HepG2 (cell line): ENCODE measurements around the gene SHROOM1. TPM values are rescaled to one million over a fixed set of nuclear protein-coding genes. Genes with fewer than 3 reads are reported as not detected.

Experiments
- BRD4 ChIP-seq: sonication (generic); formaldehyde crosslinking; IDR thresholded peaks from 2 replicates; pipeline ENCODE4 v1.4.0; 2020; ENCODE audit warnings: missing genetic modification reagents
- DMAP1 ChIP-seq: IDR thresholded peaks from 2 replicates; pipeline ENCODE4 v1.6.1; 2016
- EEA1 ChIP-seq: sonication (generic); formaldehyde crosslinking; IDR thresholded peaks from 2 replicates; pipeline ENCODE4 v1.5.1; 2020; ENCODE audit warnings: mild to moderate bottlenecking, missing genetic modification reagents, borderline replicate concordance
- FOXP1 ChIP-seq, 2 experiments: fragments of 450-650 bp in 1 of 2; IDR thresholded peaks; 2 replicates each; pipeline ENCODE4 v1.6.1; 2017 to 2018; ENCODE audit warnings: antibody characterized with exemption in 1 of 2
- MAFK ChIP-seq, 2 experiments: IDR thresholded peaks in 1 of 2; conservative IDR thresholded peaks in 1 of 2; 2 replicates each; pipeline ENCODE4 v1.6.1; 2011; ENCODE audit warnings: improper control_type of control experiment in 2 of 2, low read length in 2 of 2
- MTA3 ChIP-seq: sonication (generic); formaldehyde crosslinking; IDR thresholded peaks from 2 replicates; pipeline ENCODE4 v1.4.0; 2020; ENCODE audit warnings: missing genetic modification reagents
- NAIF1 ChIP-seq: sonication (generic); formaldehyde crosslinking; IDR thresholded peaks from 2 replicates; pipeline ENCODE4 v1.5.0; 2020; ENCODE audit warnings: mild to moderate bottlenecking, missing genetic modification reagents, borderline replicate concordance
- NBN ChIP-seq: fragments of 450-650 bp; conservative IDR thresholded peaks from 2 replicates; pipeline ENCODE4 v1.6.1; 2017
- NCOA2 ChIP-seq: sonication (generic); formaldehyde crosslinking; IDR thresholded peaks from 2 replicates; pipeline ENCODE4 v1.8.0; 2022; ENCODE audit warnings: inconsistent platforms
- NCOR1 ChIP-seq: fragments of 200-600 bp; sonication (generic); IDR thresholded peaks from 2 replicates; pipeline ENCODE4 v1.7.0; 2017; ENCODE audit warnings: antibody characterized with exemption, low read length, borderline replicate concordance
- PCBP2 ChIP-seq: fragments of 200-400 bp; formaldehyde crosslinking; optimal IDR thresholded peaks from 2 replicates; pipeline ENCODE3; 2018; ENCODE audit warnings: low read length, low read depth; ENCODE audit not compliant: poor library complexity, severe bottlenecking
- PTBP1 ChIP-seq: fragments of 200-400 bp; formaldehyde crosslinking; IDR thresholded peaks from 2 replicates; pipeline ENCODE4 v1.6.1; 2018; ENCODE audit warnings: low read length, low read depth; ENCODE audit not compliant: poor library complexity, severe bottlenecking
- SATB2 ChIP-seq: sonication (generic); formaldehyde crosslinking; IDR thresholded peaks from 2 replicates; pipeline ENCODE4 v1.5.0; 2020; ENCODE audit warnings: missing genetic modification reagents
- SKI ChIP-seq: fragments of 450-650 bp; IDR thresholded peaks from one replicate; pipeline ENCODE4 v1.6.1; 2018; ENCODE audit warnings: mild to moderate bottlenecking; ENCODE audit not compliant: partially characterized antibody
- ZFP36 ChIP-seq: fragments of 150-350 bp; IDR thresholded peaks from 2 replicates; pipeline ENCODE4 v1.6.1; 2018; ENCODE audit warnings: borderline replicate concordance, low read length, low read depth; ENCODE audit not compliant: partially characterized antibody
- ZHX1 ChIP-seq: sonication (generic); formaldehyde crosslinking; IDR thresholded peaks from 2 replicates; pipeline ENCODE4 v1.8.1; 2022; ENCODE audit warnings: low read depth, mild to moderate bottlenecking, missing genetic modification reagents
- ZNF12 ChIP-seq: sonication (generic); formaldehyde crosslinking; IDR thresholded peaks from 2 replicates; pipeline ENCODE4 v1.5.0; 2020; ENCODE audit warnings: missing genetic modification reagents
- ZNF296 ChIP-seq: sonication (generic); formaldehyde crosslinking; conservative IDR thresholded peaks from 2 replicates; pipeline ENCODE4 v1.5.0; 2020; ENCODE audit warnings: mild to moderate bottlenecking, missing genetic modification reagents
- polyA plus RNA-seq, 8 experiments: library from polyadenylated mRNA; depleted of rRNA in 3 of 8; stranded (reverse) in 7 of 8; unstranded in 1 of 8; fragments of >200 nt; fragmentation: Illumina TruSeq in 4 of 8; extraction: Trizol in 4 of 8; gene quantifications; 2 replicates each; pipeline versions ENCODE4 v1.2.1 to v1.2.3, GENCODE V29; 2011 to 2016; ENCODE audit warnings: low read depth in 4 of 8, missing spikeins in 1 of 8, mixed read lengths in 1 of 8; ENCODE audit not compliant: insufficient read depth in 1 of 8
- total RNA-seq, 5 experiments: library from RNA; depleted of rRNA; stranded (reverse); fragments of >200 nt; fragmentation: Illumina TruSeq; extraction: Trizol; gene quantifications; 2 replicates each; pipeline ENCODE4 v1.2.3, GENCODE V29; 2016; ENCODE audit warnings: low read depth in 1 of 5
- TF ChIP-seq, protein P1 (sequence below): sonication (generic); formaldehyde crosslinking; IDR thresholded peaks from 2 replicates; pipeline ENCODE4 v1.9.0; 2021; ENCODE audit warnings: missing genetic modification reagents, borderline replicate concordance
- TF ChIP-seq, protein P2 (sequence below): sonication (generic); formaldehyde crosslinking; IDR thresholded peaks from 2 replicates; pipeline ENCODE4 v1.4.0; 2020; ENCODE audit warnings: missing genetic modification reagents, borderline replicate concordance
- TF ChIP-seq, protein P3 (sequence below): sonication (generic); formaldehyde crosslinking; IDR thresholded peaks from 2 replicates; pipeline ENCODE4 v1.5.0; 2020; ENCODE audit warnings: missing genetic modification reagents
- TF ChIP-seq, protein P4 (sequence below): sonication (generic); formaldehyde crosslinking; conservative IDR thresholded peaks from 2 replicates; pipeline ENCODE4 v1.4.0; 2020; ENCODE audit warnings: missing genetic modification reagents

The SHROOM1 gene
- total and polyA plus RNA-seq, 2 of the 13 experiments (the other 11 are each of a cell fraction or from before 2014, with no cell fraction given) = 18.2 to 25.7 TPM

DNA sequence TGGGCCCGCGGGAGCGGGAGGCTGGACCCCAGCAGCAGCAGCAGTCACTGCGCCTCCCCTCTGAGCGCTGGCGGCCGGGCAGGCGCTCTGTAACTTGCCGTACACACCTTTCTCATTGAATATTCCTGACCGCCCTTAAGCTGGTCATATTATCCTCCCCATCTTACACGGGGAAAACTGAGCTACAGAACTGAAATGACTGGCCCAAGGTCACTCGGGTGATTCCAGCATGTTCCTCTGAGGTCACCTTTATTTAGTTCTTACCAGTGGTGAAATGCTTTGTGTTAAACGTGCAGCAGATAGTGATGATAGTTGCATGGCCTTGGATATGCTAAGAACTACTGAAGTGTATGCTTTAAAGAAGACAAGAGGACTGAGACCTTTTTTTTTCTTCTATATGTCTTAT is 36.6 kb upstream of the SHROOM1 start (continued):
- TF ChIP-seq PTBP1 (no peak), ZFP36 (no peak), DMAP1 (CRISPR knock-in tag) (peak; percentile 7; the same call in 1 of the 2 replicates), NCOR1 (no peak), SATB2 (CRISPR knock-in tag) (no peak), EEA1 (no peak), BRD4 (CRISPR knock-in tag) (no peak), MTA3 (CRISPR knock-in tag) (no peak), ZHX1 (CRISPR knock-in tag) (no peak), SKI (no peak), NAIF1 (CRISPR knock-in tag) (no peak), MAFK (conservative IDR thresholded peaks at IDR 0.05 in 1 of 2, IDR thresholded peaks at IDR 0.05 in 1 of 2; ENCODE audit: low read length in 2 of 2) (no peak), PCBP2 (no peak), ZNF12 (CRISPR knock-in tag) (peak; percentile 6; the same call in 1 of the 2 replicates), ZNF296 (CRISPR knock-in tag) (no peak), NBN (no peak), NCOA2 (CRISPR knock-in tag) (no peak), FOXP1 (IDR thresholded peaks at IDR 0.05) (no peak), FOXP1 (CRISPR knock-in tag; IDR thresholded peaks at IDR 0.05) (no peak)
- TF ChIP-seq, protein P1, sequence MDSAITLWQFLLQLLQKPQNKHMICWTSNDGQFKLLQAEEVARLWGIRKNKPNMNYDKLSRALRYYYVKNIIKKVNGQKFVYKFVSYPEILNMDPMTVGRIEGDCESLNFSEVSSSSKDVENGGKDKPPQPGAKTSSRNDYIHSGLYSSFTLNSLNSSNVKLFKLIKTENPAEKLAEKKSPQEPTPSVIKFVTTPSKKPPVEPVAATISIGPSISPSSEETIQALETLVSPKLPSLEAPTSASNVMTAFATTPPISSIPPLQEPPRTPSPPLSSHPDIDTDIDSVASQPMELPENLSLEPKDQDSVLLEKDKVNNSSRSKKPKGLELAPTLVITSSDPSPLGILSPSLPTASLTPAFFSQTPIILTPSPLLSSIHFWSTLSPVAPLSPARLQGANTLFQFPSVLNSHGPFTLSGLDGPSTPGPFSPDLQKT = no peak
- TF ChIP-seq, protein P2, sequence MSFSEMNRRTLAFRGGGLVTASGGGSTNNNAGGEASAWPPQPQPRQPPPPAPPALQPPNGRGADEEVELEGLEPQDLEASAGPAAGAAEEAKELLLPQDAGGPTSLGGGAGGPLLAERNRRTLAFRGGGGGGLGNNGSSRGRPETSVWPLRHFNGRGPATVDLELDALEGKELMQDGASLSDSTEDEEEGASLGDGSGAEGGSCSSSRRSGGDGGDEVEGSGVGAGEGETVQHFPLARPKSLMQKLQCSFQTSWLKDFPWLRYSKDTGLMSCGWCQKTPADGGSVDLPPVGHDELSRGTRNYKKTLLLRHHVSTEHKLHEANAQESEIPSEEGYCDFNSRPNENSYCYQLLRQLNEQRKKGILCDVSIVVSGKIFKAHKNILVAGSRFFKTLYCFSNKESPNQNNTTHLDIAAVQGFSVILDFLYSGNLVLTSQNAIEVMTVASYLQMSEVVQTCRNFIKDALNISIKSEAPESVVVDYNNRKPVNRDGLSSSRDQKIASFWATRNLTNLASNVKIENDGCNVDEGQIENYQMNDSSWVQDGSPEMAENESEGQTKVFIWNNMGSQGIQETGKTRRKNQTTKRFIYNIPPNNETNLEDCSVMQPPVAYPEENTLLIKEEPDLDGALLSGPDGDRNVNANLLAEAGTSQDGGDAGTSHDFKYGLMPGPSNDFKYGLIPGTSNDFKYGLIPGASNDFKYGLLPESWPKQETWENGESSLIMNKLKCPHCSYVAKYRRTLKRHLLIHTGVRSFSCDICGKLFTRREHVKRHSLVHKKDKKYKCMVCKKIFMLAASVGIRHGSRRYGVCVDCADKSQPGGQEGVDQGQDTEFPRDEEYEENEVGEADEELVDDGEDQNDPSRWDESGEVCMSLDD (CRISPR knock-in tag) = no peak
- TF ChIP-seq, protein P3, sequence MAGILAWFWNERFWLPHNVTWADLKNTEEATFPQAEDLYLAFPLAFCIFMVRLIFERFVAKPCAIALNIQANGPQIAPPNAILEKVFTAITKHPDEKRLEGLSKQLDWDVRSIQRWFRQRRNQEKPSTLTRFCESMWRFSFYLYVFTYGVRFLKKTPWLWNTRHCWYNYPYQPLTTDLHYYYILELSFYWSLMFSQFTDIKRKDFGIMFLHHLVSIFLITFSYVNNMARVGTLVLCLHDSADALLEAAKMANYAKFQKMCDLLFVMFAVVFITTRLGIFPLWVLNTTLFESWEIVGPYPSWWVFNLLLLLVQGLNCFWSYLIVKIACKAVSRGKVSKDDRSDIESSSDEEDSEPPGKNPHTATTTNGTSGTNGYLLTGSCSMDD (CRISPR knock-in tag) = no peak
- TF ChIP-seq, protein P4, sequence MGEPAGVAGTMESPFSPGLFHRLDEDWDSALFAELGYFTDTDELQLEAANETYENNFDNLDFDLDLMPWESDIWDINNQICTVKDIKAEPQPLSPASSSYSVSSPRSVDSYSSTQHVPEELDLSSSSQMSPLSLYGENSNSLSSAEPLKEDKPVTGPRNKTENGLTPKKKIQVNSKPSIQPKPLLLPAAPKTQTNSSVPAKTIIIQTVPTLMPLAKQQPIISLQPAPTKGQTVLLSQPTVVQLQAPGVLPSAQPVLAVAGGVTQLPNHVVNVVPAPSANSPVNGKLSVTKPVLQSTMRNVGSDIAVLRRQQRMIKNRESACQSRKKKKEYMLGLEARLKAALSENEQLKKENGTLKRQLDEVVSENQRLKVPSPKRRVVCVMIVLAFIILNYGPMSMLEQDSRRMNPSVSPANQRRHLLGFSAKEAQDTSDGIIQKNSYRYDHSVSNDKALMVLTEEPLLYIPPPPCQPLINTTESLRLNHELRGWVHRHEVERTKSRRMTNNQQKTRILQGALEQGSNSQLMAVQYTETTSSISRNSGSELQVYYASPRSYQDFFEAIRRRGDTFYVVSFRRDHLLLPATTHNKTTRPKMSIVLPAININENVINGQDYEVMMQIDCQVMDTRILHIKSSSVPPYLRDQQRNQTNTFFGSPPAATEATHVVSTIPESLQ (CRISPR knock-in tag) = no peak
